Stimulated activated CD4-positive, alpha-beta T cell treated with anti-CD3 and anti-CD28 coated beads, Interleukin-4, amount 100 ng/mL, for 4 hours (primary cell): ENCODE results near the gene HIPK2.
"Not testable (repeated sequence)": the region's sequence is repeated elsewhere in the genome, so short reads cannot be mapped to it uniquely, and the experiment has no call there.

Source experiments
- DNase-seq, 2 experiments: peaks; one replicate each; pipeline ENCODE4 v3.0.0-alpha.2; 2020

Gene HIPK2

GRCh38 chr7:139691253-139691781 lies 86.5 kb downstream of the HIPK2 start:
- no peak for DNase-seq

DNA sequence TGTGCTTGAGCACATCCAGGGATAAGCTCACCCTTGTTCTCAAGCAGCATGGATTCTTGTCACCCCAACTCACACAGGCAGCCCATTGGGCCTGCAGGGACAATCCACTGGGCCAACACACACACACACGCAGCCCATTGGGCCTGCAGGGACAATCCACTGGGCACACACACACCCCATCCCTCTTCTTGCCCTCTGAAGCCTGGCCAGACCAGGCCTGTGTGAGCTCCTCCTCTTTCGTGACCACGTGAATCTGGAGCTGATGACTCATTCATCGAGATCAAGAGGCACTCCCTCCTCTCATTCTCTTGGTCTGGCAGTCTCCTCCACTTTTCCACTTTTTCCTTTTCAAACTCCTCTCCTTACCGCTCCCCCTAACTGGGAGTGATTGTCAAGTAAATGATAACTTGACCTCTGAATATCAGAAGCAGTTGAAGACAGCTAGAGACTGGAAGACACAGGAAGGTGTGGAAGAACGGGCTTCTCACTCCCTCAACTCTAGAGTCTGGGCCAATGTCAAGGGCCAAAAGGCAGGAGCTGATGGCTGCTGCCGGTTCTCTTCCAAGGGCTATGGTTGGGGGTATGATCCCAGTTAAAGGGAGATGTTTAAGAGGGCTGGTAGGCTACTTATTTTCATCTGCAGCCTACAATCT lies 89.7 kb downstream of the HIPK2 start:
- no peak for DNase-seq

GRCh38 chr7:139687211-139687954 lies 90.4 kb downstream of the HIPK2 start:
- DNase-seq = no peak

DNA sequence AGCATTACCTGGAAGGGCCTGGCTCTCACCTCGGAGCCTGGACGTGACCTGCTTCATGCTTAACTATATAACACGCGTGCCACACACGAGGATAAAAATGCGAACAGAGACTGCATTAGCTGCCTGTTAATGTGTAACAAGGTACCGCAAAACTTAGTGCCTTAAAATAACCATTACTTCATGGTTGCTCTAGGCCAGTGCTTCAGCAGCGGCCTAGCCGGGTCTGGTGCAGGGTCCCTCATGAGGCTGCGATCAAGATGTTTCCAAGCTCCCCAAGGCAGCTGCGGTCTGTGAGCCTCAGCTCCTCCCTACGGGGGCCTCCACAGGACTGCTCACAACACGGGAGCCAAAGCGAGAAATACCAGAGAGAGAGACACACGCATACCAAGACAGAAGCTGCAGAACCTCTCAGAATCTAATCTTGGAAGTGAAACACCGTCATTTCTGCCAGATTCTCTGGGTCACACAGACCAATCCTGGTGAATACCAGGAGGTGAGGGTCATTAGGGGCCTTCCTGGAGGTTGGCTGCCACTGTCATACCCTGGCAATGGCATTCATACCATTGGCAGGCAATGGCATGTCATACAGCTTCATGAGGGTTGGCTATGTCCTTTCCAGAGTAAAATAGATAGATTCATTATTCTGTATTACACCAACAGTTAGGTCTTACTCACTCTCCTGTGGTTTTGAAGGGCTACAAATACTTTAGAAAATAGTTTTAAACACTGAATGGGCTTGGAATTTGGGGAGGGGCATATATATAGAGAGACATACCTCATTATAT lies 94.5 kb downstream of the HIPK2 start:
- no peak for DNase-seq

- peak in 1 of 2 experiments; percentile 6 for DNase-seq
Observed at GRCh38 chr7:139682136-139683013, 95.4 kb downstream of the HIPK2 start.

GRCh38 chr7:139681812-139682135 lies 96.0 kb downstream of the HIPK2 start:
- no peak for DNase-seq

GRCh38 chr7:139681463-139681755 lies 96.4 kb downstream of the HIPK2 start:
- no peak for DNase-seq

- peak; percentile 56 to 68 for DNase-seq
Observed at GRCh38 chr7:139680676-139681462, 96.9 kb downstream of the HIPK2 start.

- no peak for DNase-seq
Observed at GRCh38 chr7:139679731-139680594, 97.8 kb downstream of the HIPK2 start.

DNA sequence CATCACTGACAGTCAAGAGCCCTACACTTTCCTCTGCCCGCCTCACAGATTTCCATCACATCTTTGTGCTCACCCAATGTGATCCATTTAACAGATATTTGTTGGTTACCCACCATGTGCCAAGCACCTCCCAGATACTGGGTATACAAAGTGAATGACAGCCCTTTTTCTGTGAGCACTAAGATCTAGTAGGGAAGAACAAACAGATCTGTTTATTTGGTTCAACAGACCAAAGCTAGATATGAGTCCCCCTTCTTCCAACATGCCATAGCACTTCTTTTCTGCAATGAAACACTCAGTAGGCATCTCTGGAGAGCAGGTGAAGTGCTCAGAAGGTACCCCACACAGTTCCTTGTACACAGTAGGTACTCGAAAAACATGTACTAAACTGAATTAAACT lies 101.4 kb downstream of the HIPK2 start:
- no peak for DNase-seq

DNA sequence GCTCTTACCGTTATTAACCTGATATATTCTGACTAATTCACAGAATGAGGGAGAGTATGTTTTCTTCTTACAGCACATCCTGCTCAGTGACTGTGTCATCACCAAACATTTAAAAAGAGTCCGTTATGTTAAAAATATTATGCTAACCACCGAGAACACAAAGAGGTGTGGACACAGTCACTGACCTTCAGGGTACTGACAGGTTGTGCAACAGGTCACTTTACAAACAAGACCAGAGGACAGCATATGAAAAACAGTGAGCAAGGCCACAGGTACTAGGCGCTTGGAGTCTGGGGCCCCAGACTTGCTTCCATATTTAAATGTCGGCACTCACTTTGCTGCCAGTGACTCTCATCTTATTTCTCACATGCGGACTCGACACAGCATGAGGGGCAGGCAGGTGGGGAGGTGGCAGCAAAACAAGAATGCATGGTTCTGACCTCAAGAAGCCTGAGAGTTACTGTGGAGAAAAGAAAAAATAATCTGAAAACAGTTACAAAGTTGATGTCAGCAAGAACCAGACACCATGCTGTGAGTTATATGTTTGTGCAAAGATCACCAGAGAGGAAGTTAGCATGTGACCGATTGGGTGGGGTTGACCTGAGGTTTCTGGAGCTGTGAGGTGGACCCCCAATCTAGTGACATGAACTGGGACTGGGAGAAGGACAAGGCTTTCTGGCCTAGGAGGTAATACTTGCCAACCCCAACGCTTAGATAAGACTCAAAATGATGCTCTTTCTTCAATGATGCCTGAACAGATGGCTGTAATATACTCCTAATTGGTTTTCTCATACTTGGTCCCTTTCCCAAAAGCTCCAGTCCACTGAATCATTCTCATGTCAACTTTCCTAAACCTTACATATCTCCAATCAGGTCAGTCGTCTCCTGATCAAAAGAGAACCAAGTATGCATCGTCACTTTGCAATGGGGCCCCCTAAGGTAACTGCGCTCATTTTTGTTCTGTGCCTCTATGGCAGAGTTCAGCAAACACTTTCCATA lies 102.4 kb downstream of the HIPK2 start:
- no peak for DNase-seq

- no peak for DNase-seq
Observed at GRCh38 chr7:139674752-139675126, 103.1 kb downstream of the HIPK2 start.

DNA sequence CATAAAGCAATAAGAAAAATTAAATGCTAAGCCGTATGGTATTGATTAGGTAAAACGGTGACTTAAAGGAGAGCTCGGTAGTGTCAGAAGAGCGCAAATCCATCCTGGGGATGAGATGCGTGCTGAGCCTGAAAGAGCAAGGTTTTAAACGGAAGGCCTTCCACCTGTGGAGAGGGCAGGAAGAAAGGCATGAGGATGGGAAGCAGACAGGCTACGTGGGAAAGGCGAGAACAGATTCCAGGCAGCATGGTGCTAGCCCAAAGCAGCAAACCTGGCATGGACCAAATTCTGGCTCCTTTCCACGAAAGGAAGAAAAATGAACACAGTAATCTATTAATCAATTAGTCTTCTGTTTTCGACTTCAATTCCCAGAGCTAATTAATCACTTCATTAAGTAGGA lies 103.5 kb downstream of the HIPK2 start:
- DNase-seq = no peak

GRCh38 chr7:139673762-139674161 lies 104.0 kb downstream of the HIPK2 start:
- DNase-seq = no peak

DNA sequence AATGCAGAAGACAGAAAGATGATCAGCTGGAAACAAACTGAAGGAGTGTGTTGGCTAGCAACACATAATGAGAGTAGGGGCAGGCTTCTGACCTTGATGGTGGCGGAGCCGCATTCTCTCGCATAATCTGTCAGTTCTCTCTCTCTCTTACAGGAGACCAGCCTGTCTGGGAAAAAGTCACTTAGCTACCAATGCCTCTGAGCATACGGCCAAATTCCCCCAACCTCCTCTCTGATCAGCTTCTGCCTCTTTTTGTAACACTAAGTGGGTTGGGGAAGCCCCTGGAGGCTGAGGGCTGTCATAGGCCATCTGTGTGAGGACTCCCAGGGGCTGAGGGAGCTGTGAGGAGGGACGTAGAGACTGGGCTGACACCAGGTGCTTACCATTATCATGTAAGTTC lies 104.6 kb downstream of the HIPK2 start:
- no peak for DNase-seq

- DNase-seq = no peak
Observed at GRCh38 chr7:139671967-139672366, 105.8 kb downstream of the HIPK2 start.

- not testable (repeated sequence) for DNase-seq
Observed at GRCh38 chr7:139670662-139671061, 107.1 kb downstream of the HIPK2 start.

DNA sequence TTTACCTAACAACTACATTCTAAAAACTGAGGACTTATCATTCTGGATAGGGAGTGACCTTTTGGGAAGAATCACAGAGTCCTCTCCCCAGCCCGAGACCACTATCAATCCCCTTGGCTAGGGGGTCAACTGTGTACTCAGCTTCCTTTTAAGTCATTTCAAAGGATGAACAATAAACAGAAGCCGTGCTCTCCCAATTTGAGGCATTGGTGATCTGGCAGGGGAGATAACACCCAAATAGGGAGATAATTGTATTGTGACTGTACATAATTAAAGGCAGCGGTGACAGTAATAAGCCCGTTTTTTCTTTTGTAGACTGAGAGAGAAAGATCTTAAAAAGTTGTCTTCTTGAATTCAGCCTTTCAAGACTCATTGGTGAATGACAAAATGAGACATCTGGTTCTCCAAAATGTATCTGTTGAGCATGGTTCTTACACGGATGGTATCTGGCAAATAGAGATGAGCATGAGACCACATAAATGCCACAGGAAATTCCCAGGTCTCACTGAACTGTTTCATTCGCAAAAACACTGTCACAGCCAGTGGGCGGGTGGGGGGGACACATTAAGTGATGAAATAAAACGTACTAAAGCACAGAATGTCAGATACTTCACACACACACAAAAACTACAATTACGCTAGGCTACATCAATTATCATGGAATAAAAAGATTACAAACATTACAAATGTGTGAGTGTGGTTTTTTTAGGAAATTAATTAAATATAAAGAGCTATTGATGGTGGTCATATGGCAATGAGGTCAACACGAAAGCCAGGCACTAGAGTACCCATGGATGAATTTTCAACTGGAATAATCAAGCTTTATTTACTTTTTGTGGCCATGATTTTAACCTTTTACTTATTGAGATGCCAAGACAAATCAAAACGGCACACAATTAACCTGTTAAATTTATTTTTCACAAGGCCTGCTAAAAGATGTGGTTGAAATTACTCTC lies 108.4 kb downstream of the HIPK2 start:
- peak in 1 of 2 experiments; percentile 15 for DNase-seq

DNA sequence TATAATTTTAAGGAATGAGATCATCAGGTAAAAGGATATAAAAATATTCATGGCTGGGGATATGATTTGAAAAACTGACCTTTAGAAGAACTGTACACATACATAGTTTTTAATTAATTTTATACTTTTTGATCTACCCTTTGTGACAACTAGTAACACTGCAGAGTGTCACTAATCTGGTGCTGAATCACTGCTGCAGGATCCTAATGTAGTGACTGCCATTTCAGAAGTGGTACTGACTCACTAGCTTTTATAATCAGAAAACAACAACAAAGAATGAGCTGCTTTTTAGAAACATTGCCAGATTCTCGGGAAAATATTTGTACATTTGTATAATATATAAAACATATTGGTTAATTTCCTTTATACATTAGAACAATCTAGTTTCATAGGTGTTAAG lies 110.4 kb downstream of the HIPK2 start:
- DNase-seq = no peak
